ENCODE results near the gene NAV2.
"Not testable (repeated sequence)": the region's sequence is repeated elsewhere in the genome, so short reads cannot be mapped to it uniquely, and the experiment has no call there.

NAV2 gene

DNA sequence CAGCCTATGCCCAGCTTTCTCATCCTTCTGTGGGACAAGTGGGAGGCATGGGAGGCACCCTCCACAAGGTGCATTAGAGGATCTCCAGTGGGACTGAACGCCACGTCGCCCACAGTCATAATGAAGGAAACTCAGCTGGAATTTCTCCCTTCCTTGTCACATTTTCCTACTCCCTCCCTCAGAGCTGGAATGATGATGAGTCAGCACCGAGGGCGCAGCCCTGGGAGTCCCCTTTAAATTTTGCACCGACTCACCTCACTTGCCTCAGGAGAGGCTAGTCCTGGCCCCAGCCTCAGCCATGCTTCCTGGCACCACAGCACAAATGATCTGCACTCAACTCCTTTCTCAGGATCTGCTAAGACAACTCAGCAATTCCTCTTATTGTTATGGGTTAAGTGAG lies 413.3 kb downstream of the NAV2 start:
- H3K27ac ChIP-seq, result no peak overlapping the region
- H3K36me3 ChIP-seq (replicated peaks), result no peaks in the 10 kb centered on the region
- H3K4me3 ChIP-seq (ENCODE audit: low read depth, low read length), result no peak overlapping the region
- in situ Hi-C loops (cut with HindIII; ENCODE audit: low pct_ligation_motif_present, low sequenced_read_pairs), result no loop called here
- TF ChIP-seq, protein P1, sequence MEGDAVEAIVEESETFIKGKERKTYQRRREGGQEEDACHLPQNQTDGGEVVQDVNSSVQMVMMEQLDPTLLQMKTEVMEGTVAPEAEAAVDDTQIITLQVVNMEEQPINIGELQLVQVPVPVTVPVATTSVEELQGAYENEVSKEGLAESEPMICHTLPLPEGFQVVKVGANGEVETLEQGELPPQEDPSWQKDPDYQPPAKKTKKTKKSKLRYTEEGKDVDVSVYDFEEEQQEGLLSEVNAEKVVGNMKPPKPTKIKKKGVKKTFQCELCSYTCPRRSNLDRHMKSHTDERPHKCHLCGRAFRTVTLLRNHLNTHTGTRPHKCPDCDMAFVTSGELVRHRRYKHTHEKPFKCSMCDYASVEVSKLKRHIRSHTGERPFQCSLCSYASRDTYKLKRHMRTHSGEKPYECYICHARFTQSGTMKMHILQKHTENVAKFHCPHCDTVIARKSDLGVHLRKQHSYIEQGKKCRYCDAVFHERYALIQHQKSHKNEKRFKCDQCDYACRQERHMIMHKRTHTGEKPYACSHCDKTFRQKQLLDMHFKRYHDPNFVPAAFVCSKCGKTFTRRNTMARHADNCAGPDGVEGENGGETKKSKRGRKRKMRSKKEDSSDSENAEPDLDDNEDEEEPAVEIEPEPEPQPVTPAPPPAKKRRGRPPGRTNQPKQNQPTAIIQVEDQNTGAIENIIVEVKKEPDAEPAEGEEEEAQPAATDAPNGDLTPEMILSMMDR (IDR thresholded peaks at IDR 0.05; ENCODE audit: low read depth, low read length, missing control alignments), result no peak
- no peaks in the 10 kb centered on the region for H3K27me3 ChIP-seq (replicated peaks)
- peak; percentile 11 for DNase-seq

GRCh38 chr11:20126724-20127123 lies 414.1 kb downstream of the NAV2 start:
- Histone ChIP-seq H3K36me3 (replicated peaks) (no peaks in the 10 kb centered on the region), H3K27me3 (replicated peaks) (no peaks in the 10 kb centered on the region), H3K27ac (no peak overlapping the region), H3K4me3 (ENCODE audit: low read depth, low read length) (no peak overlapping the region)
- no peak for DNase-seq
- TF ChIP-seq, protein P1 (IDR thresholded peaks at IDR 0.05; ENCODE audit: low read depth, low read length, missing control alignments), result no peak
- in situ Hi-C loops (cut with HindIII; ENCODE audit: low pct_ligation_motif_present, low sequenced_read_pairs), result no loop called here

DNA sequence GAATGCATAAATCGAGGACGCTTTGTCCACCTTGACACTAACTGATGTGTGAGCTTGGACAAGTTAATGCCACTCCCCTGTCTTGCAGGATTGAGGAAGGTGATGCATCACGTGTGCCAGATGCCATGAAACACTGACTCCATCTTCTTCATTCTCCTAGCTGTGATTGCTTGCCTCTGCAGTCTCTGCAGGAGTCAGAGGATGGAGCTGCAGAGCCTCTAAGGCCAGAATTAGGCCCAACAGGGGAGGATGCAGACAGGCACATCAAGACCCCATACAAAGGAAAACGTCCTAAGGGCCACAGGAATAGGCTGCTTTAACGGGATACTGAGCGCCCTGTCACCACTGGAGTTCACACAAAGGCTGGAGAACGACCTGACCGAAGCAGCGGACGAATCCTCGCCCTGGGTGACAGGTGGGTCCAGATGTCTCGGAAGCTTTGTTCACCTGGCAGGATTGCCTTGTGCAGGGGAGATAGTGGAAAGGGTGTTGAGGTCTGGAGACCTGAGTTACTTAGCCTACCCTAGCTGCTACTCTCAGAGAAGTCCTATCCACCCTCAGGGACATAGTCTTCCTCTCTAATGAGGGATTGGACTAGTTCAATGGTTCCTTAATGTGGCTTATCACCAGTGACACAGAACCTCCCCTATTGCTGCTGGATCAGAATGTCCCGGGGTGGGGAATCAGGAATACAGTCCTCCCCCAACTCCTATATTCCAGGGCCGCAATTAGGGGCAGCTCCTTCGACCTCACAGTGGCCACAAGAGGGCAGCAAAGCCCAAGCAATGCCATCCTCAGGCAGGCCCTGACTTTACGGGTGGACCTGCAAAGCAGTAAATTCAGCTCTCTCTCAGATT lies 415.3 kb downstream of the NAV2 start:
- DNase-seq, result peak; percentile 64
- no peaks in the 10 kb centered on the region for H3K27me3 ChIP-seq (replicated peaks)
- H3K4me3 ChIP-seq (ENCODE audit: low read depth, low read length), result no peak overlapping the region
- in situ Hi-C loops (cut with HindIII; ENCODE audit: low pct_ligation_motif_present, low sequenced_read_pairs), result no loop called here
- H3K36me3 ChIP-seq (replicated peaks), result no peaks in the 10 kb centered on the region
- TF ChIP-seq, protein P1 (IDR thresholded peaks at IDR 0.05; ENCODE audit: low read depth, low read length, missing control alignments), result peak; percentile 92
- no peak overlapping the region for H3K27ac ChIP-seq

DNA sequence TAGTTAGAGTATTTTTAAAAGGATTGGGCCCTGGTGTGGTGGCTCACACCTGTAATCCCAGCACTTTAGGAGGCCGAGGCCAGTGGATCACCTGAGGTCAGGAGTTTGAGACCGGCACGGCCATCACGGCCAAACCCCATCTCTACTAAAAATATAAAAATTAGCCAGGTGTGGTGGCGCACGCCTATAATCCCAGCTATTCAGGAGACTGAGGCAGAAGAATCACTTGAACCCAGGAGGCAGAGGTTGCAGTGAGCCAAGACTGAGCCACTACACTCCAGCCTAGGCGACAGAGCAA lies 415.8 kb downstream of the NAV2 start:
- in situ Hi-C loops (cut with HindIII; ENCODE audit: low pct_ligation_motif_present, low sequenced_read_pairs); H3K4me3 ChIP-seq (ENCODE audit: low read depth, low read length); H3K36me3 ChIP-seq (replicated peaks); DNase-seq; H3K27me3 ChIP-seq (replicated peaks); H3K27ac ChIP-seq: not testable (repeated sequence)

GRCh38 chr11:20129665-20130064 lies 417.0 kb downstream of the NAV2 start:
- H3K36me3 ChIP-seq (replicated peaks), result no peaks in the 10 kb centered on the region
- no peak for DNase-seq
- in situ Hi-C loops (cut with HindIII; ENCODE audit: low pct_ligation_motif_present, low sequenced_read_pairs), result no loop called here
- TF ChIP-seq, protein P1 (IDR thresholded peaks at IDR 0.05; ENCODE audit: low read depth, low read length, missing control alignments), result no peak
- no peak overlapping the region for H3K27ac ChIP-seq
- no peak overlapping the region for H3K4me3 ChIP-seq (ENCODE audit: low read depth, low read length)
- no peaks in the 10 kb centered on the region for H3K27me3 ChIP-seq (replicated peaks)

GRCh38 chr11:20131788-20132666 lies 419.4 kb downstream of the NAV2 start:
- Histone ChIP-seq H3K27me3 (replicated peaks) (no peaks in the 10 kb centered on the region), H3K36me3 (replicated peaks) (no peaks in the 10 kb centered on the region), H3K4me3 (ENCODE audit: low read depth, low read length) (peak overlapping the region; percentile 65), H3K27ac (no peak overlapping the region)
- in situ Hi-C loops (cut with HindIII; ENCODE audit: low pct_ligation_motif_present, low sequenced_read_pairs), result no loop called here
- peak; percentile 53 for DNase-seq
- TF ChIP-seq, protein P1 (IDR thresholded peaks at IDR 0.05; ENCODE audit: low read depth, low read length, missing control alignments), result peak; percentile 95
